NCI-H82 treated with DMSO at 0.1 percent for 48 hours (cell line): Measurements from ENCODE around the gene MTR.

Experiments
- DNase-seq: peaks from one replicate; lab custom pipeline; 2025; ENCODE audit not compliant: unreplicated experiment; lab: John Stamatoyannopoulos, UW

Gene MTR

GRCh38 chr1:236795035-236795756 lies at the start of gene MTR:
Gene MTR, plus strand, starts transcription at chr1:236795292. Its CDS starts 412 bp downstream, at chr1:236795704.
- peak; percentile 99 for DNase-seq

DNA sequence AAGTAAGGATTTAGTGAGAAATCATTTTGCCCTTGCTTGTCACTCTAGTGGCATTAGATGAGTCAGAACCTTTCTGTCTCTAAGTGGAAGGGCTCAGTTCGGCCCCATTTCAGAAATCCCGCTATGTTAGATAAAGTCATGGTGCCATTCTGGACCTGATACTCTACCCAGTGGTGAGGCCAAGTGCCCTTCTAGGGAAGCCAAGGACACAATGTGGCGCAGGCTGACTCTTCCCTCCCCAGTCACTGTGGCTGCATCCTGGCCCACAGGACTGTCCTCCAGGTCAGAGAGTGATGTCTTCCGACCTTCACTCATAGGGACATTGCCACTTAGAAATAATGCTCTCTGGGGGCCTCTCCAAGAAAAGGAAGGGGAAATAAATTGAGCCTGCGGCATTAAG lies 48.3 kb upstream of the MTR start:
- no peak for DNase-seq

- DNase-seq, result no peak
Observed at GRCh38 chr1:236747311-236747985, 47.6 kb upstream of the MTR start.

DNA sequence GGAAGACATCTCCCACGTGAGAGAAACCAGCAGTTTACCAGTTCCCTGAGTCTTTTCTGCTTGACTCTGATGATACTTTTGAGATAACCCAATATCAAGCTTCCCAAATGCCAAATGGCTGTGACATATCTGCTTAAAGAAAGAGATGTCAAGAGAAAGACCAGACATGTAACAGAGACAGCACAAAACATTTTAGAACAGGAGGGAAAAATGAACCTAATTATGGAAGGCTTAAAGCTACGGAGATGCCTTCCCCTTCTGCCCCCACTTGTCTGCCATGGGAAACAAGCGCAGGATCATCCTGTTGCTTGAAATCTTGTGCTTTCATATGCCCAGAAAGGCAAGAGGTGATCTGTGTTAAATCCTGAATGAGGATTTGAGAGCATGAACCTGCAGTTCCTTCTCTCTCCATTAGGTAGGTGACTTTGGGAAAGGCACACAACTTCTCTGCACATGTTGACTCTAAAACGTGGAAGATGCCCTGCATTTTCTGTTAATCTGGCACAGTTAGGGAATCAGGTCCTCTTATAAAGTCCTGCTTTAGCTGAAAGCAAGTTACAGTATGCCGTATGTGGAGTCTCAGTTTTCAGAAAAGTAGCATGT lies 46.7 kb upstream of the MTR start:
- no peak for DNase-seq

GRCh38 chr1:236750928-236751327 lies 44.2 kb upstream of the MTR start:
- DNase-seq, result no peak

- no peak for DNase-seq
Observed at GRCh38 chr1:236751385-236751784, 43.7 kb upstream of the MTR start.

DNA sequence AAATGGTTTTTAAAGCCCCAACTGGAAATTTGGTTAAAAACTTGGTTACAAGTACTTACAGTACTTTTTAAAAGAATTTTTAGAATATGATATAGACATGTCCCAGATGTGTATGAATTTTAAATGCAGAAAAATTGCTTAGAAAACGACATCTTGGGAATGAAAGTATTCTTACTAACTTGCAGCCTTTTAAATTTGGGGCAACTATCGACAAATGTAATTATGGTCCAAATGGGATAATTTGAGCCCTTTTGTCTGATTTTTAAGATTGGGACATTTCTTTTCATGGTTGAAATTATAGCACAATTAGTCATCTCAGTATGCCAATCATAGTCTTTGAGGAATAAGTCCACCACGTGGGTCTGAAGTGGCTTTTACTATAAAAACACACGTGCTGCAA lies 43.2 kb upstream of the MTR start:
- DNase-seq, result no peak

GRCh38 chr1:236753516-236753915 lies 41.6 kb upstream of the MTR start:
- DNase-seq, result peak; percentile 35

GRCh38 chr1:236753964-236754363 lies 41.1 kb upstream of the MTR start:
- no peak for DNase-seq

DNA sequence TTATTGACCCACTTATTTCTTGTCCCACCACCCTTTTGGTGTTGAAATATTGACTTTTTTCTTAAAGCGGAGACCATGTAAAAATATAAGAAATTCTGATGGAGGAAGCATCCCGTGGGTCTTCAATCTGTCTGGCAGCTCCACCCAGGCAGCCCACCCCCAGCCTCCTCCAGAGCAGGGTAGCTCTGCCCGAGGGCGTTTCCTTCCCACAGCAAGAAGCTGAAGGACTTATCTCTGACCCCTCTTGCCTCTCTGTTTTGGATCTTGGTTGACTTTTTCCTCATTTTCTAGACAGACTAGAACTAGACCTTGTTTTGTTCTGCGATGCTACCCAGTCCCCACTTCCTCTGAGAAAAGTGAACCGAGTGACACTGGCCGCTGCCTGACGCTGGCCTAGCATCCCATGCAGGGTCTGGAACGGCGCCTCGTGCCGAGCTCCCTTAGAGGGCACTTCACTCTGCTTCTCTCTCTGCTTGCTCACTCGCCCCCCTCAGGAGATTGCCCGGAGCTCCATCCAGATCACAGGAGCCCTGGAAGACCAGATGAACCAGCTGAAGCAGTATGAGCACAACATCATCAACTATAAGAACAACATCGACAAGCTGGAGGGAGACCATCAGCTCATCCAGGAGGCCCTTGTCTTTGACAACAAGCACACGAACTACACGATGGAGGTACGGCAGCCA lies 40.4 kb upstream of the MTR start:
- no peak for DNase-seq

DNA sequence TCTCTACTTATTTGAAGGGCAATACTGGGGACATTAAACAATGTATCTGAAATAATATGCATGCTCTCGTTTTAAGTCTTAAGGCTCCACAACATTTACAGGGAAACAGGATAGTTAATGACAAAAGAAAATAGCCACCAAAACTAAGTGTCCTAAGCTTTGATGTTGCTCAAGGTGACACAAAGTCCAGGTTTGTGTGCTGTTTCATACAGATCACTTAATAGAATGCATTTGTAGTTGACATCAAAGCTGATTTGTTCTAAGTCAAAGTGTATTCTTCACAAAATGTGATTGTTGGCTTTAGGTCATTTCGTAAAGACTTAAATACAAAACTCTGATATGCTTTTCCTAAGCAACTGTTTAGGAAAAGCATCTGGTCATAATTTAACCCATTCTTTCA lies 37.5 kb upstream of the MTR start:
- no peak for DNase-seq

GRCh38 chr1:236759252-236759859 lies 35.7 kb upstream of the MTR start:
- peak; percentile 31 for DNase-seq

- no peak for DNase-seq
Observed at GRCh38 chr1:236760480-236760879, 34.6 kb upstream of the MTR start.

DNA sequence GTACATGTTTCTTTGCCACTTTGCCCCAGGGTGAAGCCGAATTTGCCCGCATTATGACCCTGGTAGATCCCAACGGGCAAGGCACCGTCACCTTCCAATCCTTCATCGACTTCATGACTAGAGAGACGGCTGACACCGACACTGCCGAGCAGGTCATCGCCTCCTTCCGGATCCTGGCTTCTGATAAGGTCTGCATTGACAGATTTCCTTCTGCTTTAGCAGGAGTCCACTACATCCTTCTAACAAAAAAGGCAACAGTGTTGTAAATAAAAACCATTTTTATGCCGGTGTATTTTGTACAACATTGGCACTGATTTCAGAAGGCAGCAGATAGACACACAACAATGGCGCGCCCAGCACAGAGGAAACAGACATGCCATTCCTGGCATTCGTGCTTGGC lies 34.1 kb upstream of the MTR start:
- no peak for DNase-seq

DNA sequence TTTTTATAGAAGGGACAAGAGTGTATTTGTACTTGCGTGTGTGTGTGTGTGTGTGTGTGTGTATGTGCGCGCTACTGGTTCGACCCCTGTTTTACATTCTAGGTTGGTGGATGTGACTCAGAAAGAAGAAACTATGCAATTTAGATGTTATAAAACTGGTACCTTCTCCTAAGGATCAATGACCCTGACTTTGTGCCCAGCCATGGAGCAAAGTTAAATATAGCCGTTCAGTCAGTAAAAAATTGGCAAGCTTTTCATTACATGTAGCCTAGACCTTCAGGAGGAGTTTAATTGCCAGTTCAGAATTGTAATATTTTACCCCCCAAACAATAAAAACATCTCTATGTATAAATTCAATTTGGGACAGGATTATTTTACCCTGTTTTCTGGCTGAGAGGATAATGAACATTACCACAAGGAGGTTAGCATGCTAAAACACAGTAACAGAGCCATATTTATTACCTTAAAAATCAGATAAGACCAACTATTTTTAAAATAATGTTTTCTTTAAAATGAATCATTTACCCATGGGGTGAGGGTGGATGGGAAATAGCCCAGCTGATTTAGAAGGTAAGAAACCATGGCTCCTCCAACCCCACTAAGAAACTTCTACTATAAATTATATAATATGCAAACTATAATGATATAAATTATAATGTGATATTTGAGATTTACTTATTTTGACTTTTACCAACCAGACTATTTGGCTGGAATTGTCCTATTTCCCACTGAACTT lies 33.5 kb upstream of the MTR start:
- no peak for DNase-seq

DNA sequence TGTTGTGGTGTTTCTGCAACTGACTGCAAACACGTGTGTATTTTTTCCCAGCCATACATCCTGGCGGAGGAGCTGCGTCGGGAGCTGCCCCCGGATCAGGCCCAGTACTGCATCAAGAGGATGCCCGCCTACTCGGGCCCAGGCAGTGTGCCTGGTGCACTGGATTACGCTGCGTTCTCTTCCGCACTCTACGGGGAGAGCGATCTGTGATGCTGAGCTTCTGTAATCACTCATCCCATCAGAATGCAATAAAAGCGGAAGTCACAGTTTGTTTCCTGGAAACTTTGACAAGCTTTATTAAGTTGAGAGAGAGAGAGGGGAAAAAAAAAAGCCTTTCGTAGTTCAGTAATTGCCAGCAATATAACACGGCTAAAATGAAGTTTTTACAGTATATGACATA lies 32.7 kb upstream of the MTR start:
- DNase-seq, result no peak

- DNase-seq, result no peak
Observed at GRCh38 chr1:236765831-236766230, 29.3 kb upstream of the MTR start.

- no peak for DNase-seq
Observed at GRCh38 chr1:236766506-236766905, 28.6 kb upstream of the MTR start.

GRCh38 chr1:236767276-236767675 lies 27.8 kb upstream of the MTR start:
- no peak for DNase-seq

DNA sequence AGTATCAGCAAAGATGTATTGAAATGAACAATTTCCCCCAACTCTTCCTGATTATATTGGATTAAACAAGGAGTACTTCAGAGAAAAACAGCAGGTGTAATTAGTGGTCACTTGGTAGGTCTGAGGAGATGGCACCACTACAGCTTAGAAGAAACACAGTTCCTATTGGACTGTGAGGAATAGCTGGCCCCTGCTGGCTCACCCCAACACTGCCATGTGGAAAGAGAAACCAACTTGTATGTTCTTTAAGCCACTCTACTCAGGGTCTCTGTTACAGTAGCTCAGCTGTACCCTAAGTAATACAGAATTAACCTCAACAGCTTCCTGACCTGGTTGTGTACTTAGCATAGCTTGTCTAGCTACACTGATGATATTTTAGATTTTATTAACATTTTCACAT lies 26.5 kb upstream of the MTR start:
- DNase-seq, result no peak

GRCh38 chr1:236773919-236774318 lies 21.2 kb upstream of the MTR start:
- no peak for DNase-seq
